IMR-90 (cell line): ENCODE results near the gene CNKSR3. TPM values are rescaled to one million over a fixed set of nuclear protein-coding genes. Genes with fewer than 3 reads are reported as not detected.
A peak's percentile ranks its signal among the peaks of the same experiment; 100 is the strongest.

Experiments
- ATAC-seq: fragments of 200-7000 bp; cut with Tn5 transposase; 2 replicates; pipeline ENCODE4 v1.9.1; 2020; ENCODE audit warnings: low read depth, mild to moderate bottlenecking, moderate library complexity
- BruUV-seq: library from RNA; stranded (reverse); fragments of 400-500 nt; replicated peaks from 2 replicates; lab custom pipeline; 2021; lab: Mats Ljungman, UMichigan
- CTCF ChIA-PET: fragments of 300-600 bp; formaldehyde crosslinking; extraction: SDS; loops from one replicate; lab custom pipeline; 2021; ENCODE audit warnings: antibody characterized with exemption; lab: Yijun Ruan, JAX
- POLR2A ChIA-PET: fragments of 300-600 bp; sonication (Branson Sonifier 250); formaldehyde crosslinking; loops from one replicate; lab custom pipeline; 2022; ENCODE audit warnings: antibody characterized with exemption; ENCODE audit not compliant: unreplicated experiment; lab: Charles Lee
- DNase-seq: peaks from one replicate; pipeline ENCODE4 v3.0.0; 2013
- H2AFZ ChIP-seq: replicated peaks from 2 replicates; pipeline ENCODE3; 2013; ENCODE audit warnings: low read length, mild to moderate bottlenecking; ENCODE audit not compliant: poor library complexity
- H2AK5ac ChIP-seq: 2 replicates; pipeline ENCODE4 v1.6.1; 2013; ENCODE audit warnings: low read depth, low read length, inconsistent platforms
- H2AK9ac ChIP-seq: replicated peaks from 2 replicates; pipeline ENCODE3; 2013; ENCODE audit warnings: mild to moderate bottlenecking, low read depth, low read length, moderate library complexity; ENCODE audit not compliant: poor library complexity
- H2BK120ac ChIP-seq: 2 replicates; pipeline ENCODE4 v1.6.1; 2013; ENCODE audit warnings: low read depth, low read length, inconsistent platforms
- H2BK15ac ChIP-seq: 3 replicates; pipeline ENCODE4 v1.6.1; 2013; ENCODE audit warnings: low read depth, low read length, inconsistent platforms
- H2BK20ac ChIP-seq: 2 replicates; pipeline ENCODE4 v1.6.1; 2013; ENCODE audit warnings: low read depth, mild to moderate bottlenecking, inconsistent platforms, low read length, moderate library complexity
- H2BK5ac ChIP-seq: 2 replicates; pipeline ENCODE4 v1.6.1; 2013; ENCODE audit warnings: mild to moderate bottlenecking, low read depth, low read length, inconsistent platforms; ENCODE audit not compliant: poor library complexity, severe bottlenecking
- H3K14ac ChIP-seq: replicated peaks from 2 replicates; pipeline ENCODE4 v1.6.1; 2013; ENCODE audit warnings: low read depth, low read length, inconsistent platforms
- H3K18ac ChIP-seq: 2 replicates; pipeline ENCODE4 v1.6.1; 2013; ENCODE audit warnings: low read depth, low read length, control low read depth
- H3K23ac ChIP-seq: 2 replicates; pipeline ENCODE4 v1.6.1; 2013; ENCODE audit warnings: low read depth, low read length, inconsistent platforms
- H3K27ac ChIP-seq: 2 replicates; pipeline ENCODE4 v1.5.1; 2013; ENCODE audit warnings: mild to moderate bottlenecking, control low read depth, low read length; ENCODE audit not compliant: insufficient read depth
- H3K27me3 ChIP-seq: 2 replicates; pipeline ENCODE4 v1.6.1; 2013; ENCODE audit warnings: low read length; ENCODE audit not compliant: control insufficient read depth, insufficient read depth
- H3K36me3 ChIP-seq: 2 replicates; pipeline ENCODE4 v1.6.1; 2013; ENCODE audit warnings: low read length, mixed read lengths; ENCODE audit not compliant: control insufficient read depth, insufficient read depth
- H3K4ac ChIP-seq: 2 replicates; pipeline ENCODE4 v1.6.1; 2013; ENCODE audit warnings: low read depth, low read length, inconsistent platforms
- H3K4me1 ChIP-seq: 2 replicates; pipeline ENCODE4 v1.6.1; 2013; ENCODE audit warnings: low read length, mixed read lengths; ENCODE audit not compliant: control insufficient read depth, insufficient read depth
- H3K4me2 ChIP-seq: 2 replicates; pipeline ENCODE4 v1.6.1; 2013; ENCODE audit warnings: low read depth, mild to moderate bottlenecking, control low read depth, low read length, moderate library complexity
- H3K4me3 ChIP-seq: 2 replicates; pipeline ENCODE4 v1.5.1; 2013; ENCODE audit warnings: low read depth, mild to moderate bottlenecking, control low read depth, low read length, moderate library complexity; ENCODE audit not compliant: insufficient read depth
- H3K56ac ChIP-seq: 2 replicates; pipeline ENCODE4 v1.6.1; 2013; ENCODE audit warnings: low read length, inconsistent platforms; ENCODE audit not compliant: insufficient read depth; ENCODE audit errors: extremely low read depth
- H3K79me1 ChIP-seq, 2 experiments: 2 replicates each; pipeline ENCODE4 v1.6.1; 2013; ENCODE audit warnings: low read length in 2 of 2, inconsistent platforms in 1 of 2, low read depth in 1 of 2
- H3K9ac ChIP-seq: 2 replicates; pipeline ENCODE4 v1.6.1; 2013; ENCODE audit warnings: low read depth, low read length, control low read depth
- H3K9me1 ChIP-seq: 2 replicates; pipeline ENCODE4 v1.6.1; 2013; ENCODE audit warnings: low read length, inconsistent platforms; ENCODE audit not compliant: insufficient read depth
- H3K9me3 ChIP-seq: 2 replicates; pipeline ENCODE4 v1.6.1; 2013; ENCODE audit warnings: low read length; ENCODE audit not compliant: control insufficient read depth, insufficient read depth
- H4K20me1 ChIP-seq: 2 replicates; pipeline ENCODE4 v1.6.1; 2013; ENCODE audit warnings: low read length, inconsistent platforms; ENCODE audit not compliant: insufficient read depth
- H4K5ac ChIP-seq: 2 replicates; pipeline ENCODE4 v1.6.1; 2013; ENCODE audit warnings: mild to moderate bottlenecking, low read depth, low read length, control low read depth
- H4K8ac ChIP-seq, 2 experiments: 2 replicates each; pipeline ENCODE4 v1.6.1; 2013; ENCODE audit warnings: low read depth in 2 of 2, low read length in 2 of 2, control low read depth in 1 of 2, inconsistent platforms in 1 of 2
- H4K91ac ChIP-seq: 2 replicates; pipeline ENCODE4 v1.6.1; 2013; ENCODE audit warnings: low read depth, low read length, inconsistent platforms; ENCODE audit not compliant: insufficient read depth
- BHLHE40 ChIP-seq: fragments of 150-350 bp; IDR thresholded peaks from 2 replicates; pipeline ENCODE4 v1.6.1; 2016; ENCODE audit warnings: mild to moderate bottlenecking, low read depth, low read length
- CEBPB ChIP-seq: IDR thresholded peaks from 2 replicates; pipeline ENCODE4 v1.6.1; 2012; ENCODE audit warnings: low read depth, low read length, improper control_type of control experiment
- FOS ChIP-seq: fragments of 150-350 bp; IDR thresholded peaks from 2 replicates; pipeline ENCODE4 v1.6.1; 2016; ENCODE audit warnings: low read depth, low read length
- MAFK ChIP-seq: IDR thresholded peaks from 2 replicates; pipeline ENCODE4 v1.6.1; 2012; ENCODE audit warnings: low read depth, low read length, improper control_type of control experiment
- MAZ ChIP-seq: IDR thresholded peaks from 2 replicates; pipeline ENCODE4 v1.6.1; 2012; ENCODE audit warnings: low read depth, mild to moderate bottlenecking, low read length, improper control_type of control experiment, moderate library complexity, borderline replicate concordance
- MXI1 ChIP-seq: IDR thresholded peaks from 2 replicates; pipeline ENCODE4 v1.6.1; 2012; ENCODE audit warnings: low read depth, mild to moderate bottlenecking, low read length, moderate library complexity, borderline replicate concordance
- NFE2L2 ChIP-seq: fragments of 150-350 bp; IDR thresholded peaks from 2 replicates; pipeline ENCODE4 v1.6.1; 2016; ENCODE audit warnings: low read depth, mild to moderate bottlenecking, low read length
- POLR2A ChIP-seq: IDR thresholded peaks from 2 replicates; pipeline ENCODE4 v1.6.1; 2012; ENCODE audit warnings: mild to moderate bottlenecking, low read depth, low read length
- RAD21 ChIP-seq: IDR thresholded peaks from 2 replicates; pipeline ENCODE4 v1.6.1; 2012; ENCODE audit warnings: low read length, improper control_type of control experiment
- RCOR1 ChIP-seq: IDR thresholded peaks from 2 replicates; pipeline ENCODE4 v1.6.1; 2012; ENCODE audit warnings: mild to moderate bottlenecking, low read length, improper control_type of control experiment; ENCODE audit not compliant: insufficient replicate concordance
- SMC3 ChIP-seq: fragments of 150-350 bp; IDR thresholded peaks from 2 replicates; pipeline ENCODE4 v1.6.1; 2016; ENCODE audit warnings: low read depth, mild to moderate bottlenecking, antibody characterized with exemption, low read length, moderate library complexity
- WGBS, 2 experiments: methylation state at CpG; one replicate each; pipeline versions ENCODE4 v1.1.5 to v1.1.7; 2013; ENCODE audit warnings: missing lambda C conversion rate in 2 of 2; ENCODE audit not compliant: insufficient read length in 1 of 2; ENCODE audit errors: extremely low coverage in 2 of 2; 5-methylcytosine and 5-hydroxymethylcytosine counted together
- dilution Hi-C: fragments of 300-500 bp; cut with HindIII; formaldehyde crosslinking; loops from one replicate; pipeline ENCODE4 v1.14.3; 2018; ENCODE audit warnings: low sequenced_read_pairs; ENCODE audit not compliant: unreplicated experiment
- in situ Hi-C: fragments of 300-500 bp; cut with MboI; formaldehyde crosslinking; loops from 3 replicates; pipeline ENCODE4 v1.14.3; 2019; ENCODE audit warnings: low sequenced_read_pairs, inconsistent platforms, mixed read lengths
- intact Hi-C: fragments of 100-400 bp; cut with micrococcal nuclease; formaldehyde crosslinking; loops from 2 replicates; pipeline ENCODE4 v1.10.0; 2022
- polyA plus RNA-seq, 3 experiments: library from polyadenylated mRNA; depleted of rRNA; stranded (reverse); fragments of >200 nt; gene quantifications; 2 replicates each; pipeline ENCODE4 v1.2.3, GENCODE V29; 2012; ENCODE audit warnings: low replicate concordance in 1 of 3
- total RNA-seq: library from RNA; depleted of rRNA; stranded (reverse); fragments of >200 nt; gene quantifications from 2 replicates; pipeline ENCODE4 v1.2.3, GENCODE V29; 2012
- TF ChIP-seq, protein P1 (sequence below): fragments of 150-350 bp; IDR thresholded peaks from 2 replicates; pipeline ENCODE4 v1.6.1; 2017; ENCODE audit warnings: mild to moderate bottlenecking, antibody characterized with exemption, low read length, low read depth
- TF ChIP-seq, protein P2 (sequence below): fragments of 150-350 bp; IDR thresholded peaks from 2 replicates; pipeline ENCODE4 v1.6.1; 2016; ENCODE audit warnings: low read depth, mild to moderate bottlenecking, low read length, moderate library complexity, borderline replicate concordance

The CNKSR3 gene
- total and polyA plus RNA-seq, 2 of the 4 experiments (the other 2 are of a cell fraction): 6.7 to 15.8 TPM

DNA sequence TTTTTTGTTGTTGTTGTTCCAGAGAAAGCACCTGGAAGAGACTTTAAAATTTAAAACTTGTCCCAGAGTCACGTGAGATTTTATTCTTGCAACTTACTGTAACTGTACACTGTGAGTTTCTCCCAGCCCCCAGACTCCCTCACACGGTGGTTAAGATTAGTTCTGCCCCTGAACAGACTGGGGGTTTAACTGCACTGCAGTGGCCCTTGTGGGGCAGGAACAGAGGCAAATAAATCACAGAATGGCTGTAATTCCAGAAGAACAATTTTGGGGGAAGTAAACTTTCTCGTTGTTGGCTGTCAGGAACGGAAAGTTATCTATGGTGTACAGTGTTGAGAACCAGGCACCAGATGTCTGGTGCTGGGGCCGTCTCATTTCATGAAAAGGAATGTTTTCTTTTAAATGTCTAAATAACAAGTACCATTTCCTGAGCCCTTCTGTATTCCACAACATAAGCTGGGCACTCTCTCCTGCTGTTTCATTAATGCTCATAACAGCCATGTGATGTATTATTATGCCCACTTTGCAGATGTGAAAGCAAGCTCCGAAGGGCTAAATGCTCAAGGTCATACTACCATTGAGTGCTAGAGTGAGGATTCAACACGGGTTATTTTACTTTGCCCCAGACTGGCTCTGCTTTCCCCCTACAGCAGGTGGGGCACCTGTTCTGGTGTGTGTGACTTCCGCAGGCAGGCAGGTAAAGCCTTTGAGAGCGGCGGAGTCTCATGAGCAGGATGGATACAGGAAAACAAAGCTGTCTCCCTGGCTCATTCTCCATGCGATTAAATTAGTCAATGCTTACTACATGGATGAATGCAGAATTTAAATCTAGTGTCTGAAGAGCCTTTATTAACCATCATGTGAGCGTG, 30.5 kb downstream of the CNKSR3 start (continued):
- TF ChIP-seq RAD21: no peak
- TF ChIP-seq RCOR1: no peak
- no peak for TF ChIP-seq MXI1

DNA sequence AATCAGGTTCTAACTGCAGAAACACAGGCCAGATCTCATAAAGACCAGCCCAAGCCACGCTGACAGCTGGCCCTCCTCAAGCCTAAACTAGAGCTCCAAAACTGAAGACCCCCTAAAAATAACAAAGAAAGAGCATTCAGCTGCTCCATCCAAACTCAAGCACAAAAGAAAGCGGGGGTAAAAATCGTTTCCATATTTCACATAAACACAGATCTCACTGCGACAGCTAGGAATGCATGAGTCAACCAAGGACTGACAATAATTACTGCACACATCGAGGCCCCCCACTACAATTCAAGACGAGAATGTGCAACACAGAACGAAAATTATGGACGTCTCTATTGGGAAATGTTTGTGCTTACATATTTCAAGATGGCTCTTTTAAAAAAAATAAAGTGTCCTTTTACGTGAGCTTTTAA, 31.1 kb downstream of the CNKSR3 start:
- dilution Hi-C loops: no loop called here
- Histone ChIP-seq H2BK120ac (peak overlapping the region; percentile 88), H4K5ac (peak overlapping the region; percentile 85), H4K20me1 (no peaks in the 10 kb centered on the region; the same call in 1 of the 2 replicates), H3K4me2 (peak overlapping the region; percentile 78), H2AK9ac (no peak overlapping the region), H3K4ac (peak overlapping the region; percentile 68), H3K14ac (peak overlapping the region; percentile 39), H3K23ac (peak overlapping the region; percentile 90; the same call in 1 of the 2 replicates), H3K79me1 (peaks cover 47 to 71% of the 10 kb centered on the region in 2 experiments), H3K56ac (peak overlapping the region; percentile 87), H3K4me3 (peak overlapping the region; percentile 35), H3K18ac (peak overlapping the region; percentile 95), H3K4me1 (peaks cover 25% of the 10 kb centered on the region), H3K9me3 (no peaks in the 10 kb centered on the region), H4K8ac (peak overlapping the region; percentile 75 to 80), H3K9me1 (peaks cover 32% of the 10 kb centered on the region), H3K27me3 (no peaks in the 10 kb centered on the region), H2BK5ac (peak overlapping the region; percentile 87), H3K9ac (peak overlapping the region; percentile 88), H2BK20ac (peak overlapping the region; percentile 85), H2AK5ac (peak overlapping the region; percentile 32; the same call in 1 of the 2 replicates), H2AFZ (peak overlapping the region; percentile 56), H3K27ac (peak overlapping the region; percentile 95), H4K91ac (peak overlapping the region; percentile 60; the same call in 1 of the 2 replicates), H2BK15ac (peak overlapping the region; percentile 68), H3K36me3 (no peaks in the 10 kb centered on the region)
- POLR2A ChIA-PET: interaction anchor here (1.4 kb wide), 1 partner anchor 19 kb away, joined by 3 read pairs; no protein-coding TSS in a partner anchor
- intact Hi-C loops: loop anchor here (2.0 kb wide), 2 partner anchors 31 to 69 kb away; partner anchors contain the start of gene CNKSR3
- in situ Hi-C loops: no loop called here
- TF ChIP-seq SMC3 (no peak), MAFK (no peak), BHLHE40 (no peak), MAZ (no peak), NFE2L2 (no peak), FOS (peak; percentile 56; the same call in 1 of the 2 replicates), CEBPB (peak; percentile 56; the same call in 1 of the 2 replicates), POLR2A (no peak), MXI1 (no peak)
- TF ChIP-seq, protein P1, sequence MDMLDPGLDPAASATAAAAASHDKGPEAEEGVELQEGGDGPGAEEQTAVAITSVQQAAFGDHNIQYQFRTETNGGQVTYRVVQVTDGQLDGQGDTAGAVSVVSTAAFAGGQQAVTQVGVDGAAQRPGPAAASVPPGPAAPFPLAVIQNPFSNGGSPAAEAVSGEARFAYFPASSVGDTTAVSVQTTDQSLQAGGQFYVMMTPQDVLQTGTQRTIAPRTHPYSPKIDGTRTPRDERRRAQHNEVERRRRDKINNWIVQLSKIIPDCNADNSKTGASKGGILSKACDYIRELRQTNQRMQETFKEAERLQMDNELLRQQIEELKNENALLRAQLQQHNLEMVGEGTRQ: no peak
- TF ChIP-seq, protein P2, sequence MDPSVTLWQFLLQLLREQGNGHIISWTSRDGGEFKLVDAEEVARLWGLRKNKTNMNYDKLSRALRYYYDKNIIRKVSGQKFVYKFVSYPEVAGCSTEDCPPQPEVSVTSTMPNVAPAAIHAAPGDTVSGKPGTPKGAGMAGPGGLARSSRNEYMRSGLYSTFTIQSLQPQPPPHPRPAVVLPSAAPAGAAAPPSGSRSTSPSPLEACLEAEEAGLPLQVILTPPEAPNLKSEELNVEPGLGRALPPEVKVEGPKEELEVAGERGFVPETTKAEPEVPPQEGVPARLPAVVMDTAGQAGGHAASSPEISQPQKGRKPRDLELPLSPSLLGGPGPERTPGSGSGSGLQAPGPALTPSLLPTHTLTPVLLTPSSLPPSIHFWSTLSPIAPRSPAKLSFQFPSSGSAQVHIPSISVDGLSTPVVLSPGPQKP: no peak
- no CpG with 5 or more reads among the region's 9 CpGs for WGBS, 2 experiments
- BruUV-seq: no TSS peak
- CTCF ChIA-PET: interaction anchor here (0.6 kb wide), 1 partner anchor 201 kb away, joined by 6 read pairs; no protein-coding TSS in a partner anchor
- peak; percentile 67 for DNase-seq
- ATAC-seq: peak; percentile 45
